Measurements from ENCODE around the gene FRRS1. TPM values are rescaled to one million over a fixed set of nuclear protein-coding genes. Genes with fewer than 3 reads are reported as not detected.

Gene FRRS1
- total RNA-seq, 4 donors from 2014 or later = 10.4 to 12.9 (median 11.3) TPM

DNA sequence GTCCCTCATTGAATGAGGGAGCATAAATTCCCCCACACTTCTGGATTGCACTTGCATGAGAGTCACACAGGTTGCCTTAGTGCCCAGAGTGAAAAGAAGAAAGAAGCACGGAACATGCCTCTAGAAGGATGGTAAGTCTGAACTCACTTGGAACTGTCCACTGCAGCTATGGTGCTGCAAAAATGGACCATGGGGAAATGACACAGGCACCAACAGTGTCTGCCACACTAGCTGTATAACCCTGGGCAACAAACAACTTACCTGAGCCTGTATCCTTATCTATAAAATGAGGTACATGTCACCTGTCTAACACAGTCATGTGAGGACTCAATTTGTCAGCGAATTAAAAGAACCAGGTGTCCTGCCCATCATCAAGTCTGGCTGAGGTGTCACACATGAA lies 69.8 kb downstream of the FRRS1 start:
- intact Hi-C loops (cut with DNase I) = no loop called here
- no peak overlapping the region for H3K27ac ChIP-seq
- H3K9me3 ChIP-seq = no peaks in the 10 kb centered on the region
- DNase-seq = no peak
- no peaks in the 10 kb centered on the region for H3K27me3 ChIP-seq
- no peak overlapping the region for H3K4me3 ChIP-seq (replicated peaks in 1 of 3)
- H3K4me1 ChIP-seq = no peaks in the 10 kb centered on the region
- no peak for TF ChIP-seq POLR2A (IDR thresholded peaks at IDR 0.05)
- TF ChIP-seq, protein P1, sequence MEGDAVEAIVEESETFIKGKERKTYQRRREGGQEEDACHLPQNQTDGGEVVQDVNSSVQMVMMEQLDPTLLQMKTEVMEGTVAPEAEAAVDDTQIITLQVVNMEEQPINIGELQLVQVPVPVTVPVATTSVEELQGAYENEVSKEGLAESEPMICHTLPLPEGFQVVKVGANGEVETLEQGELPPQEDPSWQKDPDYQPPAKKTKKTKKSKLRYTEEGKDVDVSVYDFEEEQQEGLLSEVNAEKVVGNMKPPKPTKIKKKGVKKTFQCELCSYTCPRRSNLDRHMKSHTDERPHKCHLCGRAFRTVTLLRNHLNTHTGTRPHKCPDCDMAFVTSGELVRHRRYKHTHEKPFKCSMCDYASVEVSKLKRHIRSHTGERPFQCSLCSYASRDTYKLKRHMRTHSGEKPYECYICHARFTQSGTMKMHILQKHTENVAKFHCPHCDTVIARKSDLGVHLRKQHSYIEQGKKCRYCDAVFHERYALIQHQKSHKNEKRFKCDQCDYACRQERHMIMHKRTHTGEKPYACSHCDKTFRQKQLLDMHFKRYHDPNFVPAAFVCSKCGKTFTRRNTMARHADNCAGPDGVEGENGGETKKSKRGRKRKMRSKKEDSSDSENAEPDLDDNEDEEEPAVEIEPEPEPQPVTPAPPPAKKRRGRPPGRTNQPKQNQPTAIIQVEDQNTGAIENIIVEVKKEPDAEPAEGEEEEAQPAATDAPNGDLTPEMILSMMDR (IDR thresholded peaks at IDR 0.05) = no peak
- WGBS, 2 donors = 90 to 92% methylated on average over 2 of the region's 2 CpGs
- H3K36me3 ChIP-seq = no peaks in the 10 kb centered on the region

- WGBS, 2 donors = 74 to 86% methylated on average over 2 of the region's 2 CpGs
- TF ChIP-seq, protein P1 (IDR thresholded peaks at IDR 0.05) = no peak
- TF ChIP-seq POLR2A (IDR thresholded peaks at IDR 0.05) = no peak
- H3K4me3 ChIP-seq (replicated peaks in 1 of 3) = no peak overlapping the region
- no peak for DNase-seq
- no peaks in the 10 kb centered on the region for H3K4me1 ChIP-seq
- no peaks in the 10 kb centered on the region for H3K27me3 ChIP-seq
- intact Hi-C loops (cut with DNase I) = no loop called here
- H3K27ac ChIP-seq = no peak overlapping the region
- no peaks in the 10 kb centered on the region for H3K9me3 ChIP-seq
- H3K36me3 ChIP-seq = no peaks in the 10 kb centered on the region
These were observed 75.3 kb downstream of the FRRS1 start for GRCh38 chr1:99691175-99691574.

DNA sequence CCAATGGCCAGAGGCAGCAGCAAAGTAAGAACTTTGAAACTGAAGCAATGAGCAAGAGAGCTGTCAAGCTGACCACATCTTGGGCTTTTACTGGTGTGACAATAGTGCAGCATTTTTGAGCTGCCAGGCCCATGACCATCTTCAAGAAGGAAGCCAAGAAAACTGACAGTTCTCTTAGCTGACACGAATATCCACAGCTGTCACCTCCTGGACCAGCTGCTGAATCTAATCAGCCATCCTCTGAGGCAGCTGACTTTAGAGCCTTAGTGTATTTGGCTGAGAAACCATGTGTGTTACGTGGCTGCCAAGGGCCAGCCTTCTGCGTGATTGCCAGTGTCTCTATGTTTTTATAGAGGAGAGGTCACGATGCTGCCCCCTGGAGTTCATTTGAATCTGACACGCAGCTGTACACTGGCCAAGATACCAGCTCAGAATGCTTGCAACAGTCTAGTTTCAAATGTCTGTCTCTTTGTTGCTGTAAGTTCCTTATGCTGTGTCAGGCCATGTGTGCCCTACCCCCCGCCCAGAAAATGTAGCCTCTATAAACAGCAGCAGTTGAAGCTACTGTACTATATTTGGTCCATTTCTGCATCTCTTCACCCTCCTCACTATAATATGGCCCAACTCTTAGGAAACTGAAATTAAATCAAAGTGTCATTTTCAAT lies 80.8 kb downstream of the FRRS1 start:
- 13% methylated on average over 6 of the region's 6 CpGs for WGBS, 2 donors
- Histone ChIP-seq H3K27ac (peak overlapping the region in 1 of 3 donors; percentile 36), H3K27me3 (no peaks in the 10 kb centered on the region), H3K9me3 (no peaks in the 10 kb centered on the region), H3K36me3 (no peaks in the 10 kb centered on the region), H3K4me1 (peaks cover 6 to 10% of the 10 kb centered on the region in 2 donors), H3K4me3 (replicated peaks in 1 of 3) (no peak overlapping the region)
- TF ChIP-seq POLR2A (IDR thresholded peaks at IDR 0.05) = no peak
- TF ChIP-seq, protein P1 (IDR thresholded peaks at IDR 0.05) = peak in 5 of 6 experiments; percentile 29 to 66 (median 59)
- intact Hi-C loops (cut with DNase I) = no loop called here
- peak; percentile 85 to 90 for DNase-seq

DNA sequence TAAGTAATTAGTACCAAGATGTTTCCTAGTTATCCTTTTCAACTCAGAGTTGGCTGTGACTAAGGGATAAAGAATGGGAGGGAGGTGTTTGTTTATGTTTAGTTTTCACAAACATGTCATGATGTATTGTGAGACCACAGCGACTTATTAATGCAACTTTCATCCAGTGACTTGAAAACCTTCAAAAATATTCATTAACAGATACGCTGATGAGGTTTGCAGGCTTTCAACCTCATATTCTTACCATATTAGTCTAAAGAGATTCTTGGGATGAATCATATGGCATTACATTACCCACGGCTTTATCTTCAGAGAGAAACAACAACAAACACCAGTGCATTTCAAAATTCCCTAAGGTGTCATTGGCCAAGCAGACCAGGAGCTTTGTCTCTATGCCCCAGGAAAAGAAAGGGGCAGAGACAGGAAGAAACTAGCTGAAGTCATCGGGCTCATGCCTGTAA lies 84.1 kb downstream of the FRRS1 start:
- Histone ChIP-seq H3K27me3 (no peaks in the 10 kb centered on the region), H3K36me3 (no peaks in the 10 kb centered on the region), H3K27ac (no peak overlapping the region), H3K4me3 (replicated peaks in 1 of 3) (no peak overlapping the region), H3K9me3 (no peaks in the 10 kb centered on the region), H3K4me1 (peaks cover 6 to 10% of the 10 kb centered on the region in 2 donors)
- TF ChIP-seq, protein P1 (IDR thresholded peaks at IDR 0.05) = no peak
- TF ChIP-seq POLR2A (IDR thresholded peaks at IDR 0.05) = no peak
- WGBS, 2 donors = 77 to 80% methylated on average over 4 of the region's 4 CpGs
- DNase-seq = no peak
- intact Hi-C loops (cut with DNase I) = no loop called here

- Histone ChIP-seq H3K27ac (no peak overlapping the region), H3K4me3 (replicated peaks in 1 of 3) (no peak overlapping the region), H3K27me3 (no peaks in the 10 kb centered on the region), H3K36me3 (no peaks in the 10 kb centered on the region), H3K4me1 (peaks cover 6 to 10% of the 10 kb centered on the region in 2 donors), H3K9me3 (no peaks in the 10 kb centered on the region)
- TF ChIP-seq, protein P1 (IDR thresholded peaks at IDR 0.05) = no peak
- no peak for TF ChIP-seq POLR2A (IDR thresholded peaks at IDR 0.05)
- intact Hi-C loops (cut with DNase I) = no loop called here
- DNase-seq = no peak
- 84 to 93% methylated on average over 3 of the region's 3 CpGs for WGBS, 2 donors
These were observed 84.9 kb downstream of the FRRS1 start for GRCh38 chr1:99681583-99681982.
